GM12878 (cell line): ENCODE data around the gene CTAG1A. TPM values are rescaled to one million over a fixed set of nuclear protein-coding genes. Genes with fewer than 3 reads are reported as not detected.

Source experiments
- ATAC-seq: fragments of 200-7000 bp; cut with Tn5 transposase; 3 replicates; pipeline ENCODE4 v1.9.1; 2020; ENCODE audit warnings: mild to moderate bottlenecking, moderate library complexity
- BruUV-seq: library from RNA; stranded (reverse); fragments of 400-500 nt; replicated peaks from 2 replicates; lab custom pipeline; 2021; lab: Mats Ljungman, UMichigan
- CTCF ChIA-PET: fragments of 300-600 bp; sonication (Branson Sonifier 250); formaldehyde crosslinking; extraction: SDS; loops from one replicate; lab custom pipeline; 2021; ENCODE audit warnings: inconsistent platforms; lab: Yijun Ruan, JAX
- POLR2A ChIA-PET: fragments of 350-600 bp; formaldehyde crosslinking; extraction: SDS; loops from one replicate; lab custom pipeline; 2021; ENCODE audit warnings: inconsistent platforms; lab: Charles Lee
- RAD21 ChIA-PET: fragments of 300-600 bp; sonication (Branson Sonifier 250); formaldehyde crosslinking; loops from one replicate; lab custom pipeline; 2023; ENCODE audit warnings: antibody characterized with exemption; ENCODE audit not compliant: unreplicated experiment; lab: Charles Lee
- SMC1A ChIA-PET: fragments of 300-600 bp; sonication (Branson Sonifier 250); formaldehyde crosslinking; loops from one replicate; lab custom pipeline; 2023; ENCODE audit not compliant: unreplicated experiment, uncharacterized antibody; lab: Charles Lee
- DNase-seq: peaks from one replicate; pipeline ENCODE4 v3.0.0-alpha.2; 2011; ENCODE audit warnings: low read depth, low spot score
- FAIRE-seq: peaks from 3 replicates; lab custom pipeline; 2011; peaks lifted over from hg19 to GRCh38; lab: Jason Lieb, UNC
- H2AFZ ChIP-seq: 2 replicates; pipeline ENCODE4 v1.6.0; 2011; ENCODE audit warnings: low read depth, low read length, control low read depth; ENCODE audit not compliant: control insufficient read depth
- H3K27ac ChIP-seq: 2 replicates; pipeline ENCODE4 v1.5.1; 2011; ENCODE audit warnings: control low read depth; ENCODE audit not compliant: control insufficient read depth, insufficient read depth
- H3K27me3 ChIP-seq, 2 experiments: replicated peaks in 1 of 2; 2 replicates each; pipeline versions ENCODE4 v1.6.0 to v1.6.1; 2011; ENCODE audit warnings: low read length in 1 of 2; ENCODE audit not compliant: control insufficient read depth in 2 of 2, insufficient read depth in 2 of 2
- H3K36me3 ChIP-seq, 2 experiments: 2 replicates each; pipeline ENCODE4 v1.5.1; 2011; ENCODE audit warnings: low read length in 1 of 2; ENCODE audit not compliant: control insufficient read depth in 2 of 2, insufficient read depth in 2 of 2
- H3K4me1 ChIP-seq: 2 replicates; pipeline ENCODE4 v1.6.1; 2011; ENCODE audit warnings: mild to moderate bottlenecking, low read length, moderate library complexity, mixed read lengths; ENCODE audit not compliant: control insufficient read depth, insufficient read depth
- H3K4me2 ChIP-seq: 2 replicates; pipeline ENCODE4 v1.6.0; 2011; ENCODE audit warnings: control low read depth; ENCODE audit not compliant: control insufficient read depth, insufficient read depth
- H3K4me3 ChIP-seq: fragments of 200-600 bp; sonication (generic); 2 replicates; pipeline ENCODE4 v1.5.1; 2016
- H3K79me2 ChIP-seq: 2 replicates; pipeline ENCODE4 v1.6.0; 2011; ENCODE audit warnings: low read length; ENCODE audit not compliant: control insufficient read depth, insufficient read depth
- H3K9ac ChIP-seq: 2 replicates; pipeline ENCODE4 v1.8.0; 2011; ENCODE audit warnings: low read length, control low read depth, mixed read lengths; ENCODE audit not compliant: control insufficient read depth, insufficient read depth
- H3K9me3 ChIP-seq: replicated peaks from 3 replicates; pipeline ENCODE4 v1.5.1; 2011; ENCODE audit warnings: mild to moderate bottlenecking, low read length; ENCODE audit not compliant: control insufficient read depth, insufficient read depth
- H4K20me1 ChIP-seq: 2 replicates; pipeline ENCODE4 v1.6.0; 2011; ENCODE audit not compliant: control insufficient read depth, insufficient read depth
- ATF7 ChIP-seq: fragments of 450-650 bp; IDR thresholded peaks from 2 replicates; pipeline ENCODE4 v1.6.1; 2016; ENCODE audit warnings: low read depth, mild to moderate bottlenecking
- BHLHE40 ChIP-seq, 2 experiments: fragments of 450-650 bp in 1 of 2; IDR thresholded peaks; 2 replicates each; pipeline ENCODE4 v1.6.1; 2011 to 2017; ENCODE audit warnings: low read depth in 2 of 2, borderline replicate concordance in 1 of 2, improper control_type of control experiment in 1 of 2, low read length in 1 of 2, mild to moderate bottlenecking in 1 of 2
- CEBPZ ChIP-seq: fragments of 150-350 bp; IDR thresholded peaks from 2 replicates; pipeline ENCODE4 v1.6.1; 2016; ENCODE audit warnings: low read depth, low read length
- FOXM1 ChIP-seq: IDR thresholded peaks from 2 replicates; pipeline ENCODE4 v1.6.1; 2012; ENCODE audit warnings: low read depth, mild to moderate bottlenecking, inconsistent platforms, low read length, moderate library complexity
- PRDM15 ChIP-seq: fragments of 450-650 bp; formaldehyde crosslinking; IDR thresholded peaks from 2 replicates; pipeline ENCODE4 v1.4.0; 2020; ENCODE audit warnings: mild to moderate bottlenecking, moderate library complexity
- RUNX3 ChIP-seq: IDR thresholded peaks from 2 replicates; pipeline ENCODE4 v1.6.1; 2012; ENCODE audit warnings: low read length, inconsistent platforms
- SMAD1 ChIP-seq: fragments of 450-650 bp; IDR thresholded peaks from 2 replicates; pipeline ENCODE4 v1.6.1; 2018; ENCODE audit warnings: mild to moderate bottlenecking, low read depth; ENCODE audit not compliant: partially characterized antibody
- TBL1XR1 ChIP-seq: IDR thresholded peaks from 2 replicates; pipeline ENCODE4 v1.6.1; 2012; ENCODE audit warnings: low read depth, low read length, improper control_type of control experiment
- ZBTB40 ChIP-seq: fragments of 450-650 bp; IDR thresholded peaks from 2 replicates; pipeline ENCODE4 v1.6.1; 2016; ENCODE audit warnings: mild to moderate bottlenecking, moderate library complexity, borderline replicate concordance
- ZNF274 ChIP-seq: IDR thresholded peaks from one replicate; pipeline ENCODE4 v1.8.0; 2011; ENCODE audit not compliant: insufficient read length, insufficient read depth
- WGBS: methylation state at CpG from one replicate; pipeline ENCODE4 v1.1.6; 2016; ENCODE audit warnings: low lambda C conversion rate; ENCODE audit not compliant: insufficient replicate concordance, insufficient coverage; ENCODE audit errors: missing lambda C conversion rate; 5-methylcytosine and 5-hydroxymethylcytosine counted together
- in situ Hi-C: fragments of 300-500 bp; cut with MboI; formaldehyde crosslinking; loops from 9 replicates; pipeline ENCODE4 v1.14.3; 2018; ENCODE audit warnings: mixed read lengths
- intact Hi-C: fragments of 100-400 bp; cut with micrococcal nuclease; formaldehyde crosslinking; loops from one replicate; pipeline ENCODE4 v1.14.2; 2022; ENCODE audit not compliant: unreplicated experiment
- polyA plus RNA-seq, 11 experiments: library from polyadenylated mRNA; depleted of rRNA in 4 of 11; unstranded in 6 of 11; stranded (reverse) in 5 of 11; fragments of >200 nt; fragmentation: Nextera tagmentation in 4 of 11; fragmentation: Illumina TruSeq in 1 of 11; extraction: Ambion mirVana in 4 of 11; extraction: Trizol in 1 of 11; gene quantifications; 1 replicate in 1 of 11; 2 replicates in 10 of 11; pipeline versions ENCODE4 v1.2.1 to v1.2.3, GENCODE V29; 2011 to 2016; ENCODE audit warnings: inconsistent platforms in 2 of 11, missing spikeins in 2 of 11, low read depth in 1 of 11
- total RNA-seq, 4 experiments: library from RNA; depleted of rRNA in 3 of 4; stranded (reverse); fragments of >200 nt in 3 of 4; fragmentation: Illumina TruSeq in 1 of 4; extraction: Trizol in 1 of 4; gene quantifications; 2 replicates each; pipeline versions ENCODE4 v1.2.1 to v1.2.3, GENCODE V29; 2013 to 2021

Gene CTAG1A
- total and polyA plus RNA-seq, 10 of the 15 experiments (the other 5 are each of a cell fraction or from before 2014, with no cell fraction given): not detected

- TF ChIP-seq ZBTB40: no peak
These were observed 14.6 kb downstream of the CTAG1A start (continued) for GRCh38 chrX:154599531-154599930.

GRCh38 chrX:154600759-154601374 lies 15.9 kb downstream of the CTAG1A start:
- Histone ChIP-seq H3K79me2 (no peaks in the 10 kb centered on the region), H3K4me3 (no peak overlapping the region), H4K20me1 (no peaks in the 10 kb centered on the region), H2AFZ (no peak overlapping the region), H3K9me3 (no peaks in the 10 kb centered on the region; the same call in 2 of the 3 replicates), H3K36me3 (no peaks in the 10 kb centered on the region), H3K27me3 (no peaks in the 10 kb centered on the region), H3K4me2 (no peak overlapping the region), H3K9ac (no peak overlapping the region), H3K27ac (no peak overlapping the region), H3K4me1 (no peaks in the 10 kb centered on the region)
- ATAC-seq: no peak
- CTCF ChIA-PET: no interaction called here
- POLR2A ChIA-PET: no interaction called here
- BruUV-seq: no TSS peak
- no peak for FAIRE-seq
- SMC1A ChIA-PET: no interaction called here
- in situ Hi-C loops (no loop called here), intact Hi-C loops (no loop called here)
- DNase-seq: no peak
- 53% methylated on average over 15 of the region's 15 CpGs for WGBS
- RAD21 ChIA-PET: no interaction called here
- TF ChIP-seq TBL1XR1: no peak
- no peak for TF ChIP-seq FOXM1
- no peak for TF ChIP-seq RUNX3
- no peak for TF ChIP-seq BHLHE40 (IDR thresholded peaks at IDR 0.05; ENCODE audit: borderline replicate concordance in 1 of 2, low read depth in 2 of 2, low read length in 1 of 2)
- TF ChIP-seq ATF7: no peak
- no peak for TF ChIP-seq ZNF274
- no peak for TF ChIP-seq CEBPZ
- no peak for TF ChIP-seq SMAD1
- TF ChIP-seq PRDM15: no peak
